GM21447 (cell line): ENCODE data around the gene CARMIL1.
"Not testable (repeated sequence)": the region's sequence is repeated elsewhere in the genome, so short reads cannot be mapped to it uniquely, and the experiment has no call there.

ENCODE experiments used
- ATAC-seq: cut with Tn5 transposase; IDR thresholded peaks from one replicate; pipeline ENCODE4 v1.9.1; 2021; ENCODE audit not compliant: unreplicated experiment

The CARMIL1 gene

DNA sequence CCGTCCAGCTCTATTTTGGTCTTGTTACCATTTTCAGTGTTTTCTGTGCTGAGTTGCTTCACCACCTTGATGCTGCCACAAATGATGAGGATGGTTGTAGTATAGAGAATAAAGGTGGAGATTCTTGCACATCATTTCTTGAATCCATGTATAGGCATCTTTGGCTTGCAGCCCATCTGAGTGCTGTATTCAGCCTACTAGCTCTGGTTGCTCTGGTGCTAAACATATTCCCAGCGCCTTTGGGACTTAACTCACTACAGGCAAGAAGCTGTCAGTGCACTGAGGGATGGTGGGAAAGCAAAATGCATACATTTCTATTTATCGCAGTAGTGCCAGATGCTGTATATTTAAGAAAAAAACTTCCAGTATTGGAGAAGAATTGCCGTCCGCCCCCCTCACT lies 86.0 kb downstream of the CARMIL1 start:
- ATAC-seq: no peak

- peak; percentile 45 for ATAC-seq
Observed at GRCh38 chr6:25366903-25367545, 87.8 kb downstream of the CARMIL1 start.

GRCh38 chr6:25369036-25369432 lies 89.9 kb downstream of the CARMIL1 start:
- no peak for ATAC-seq

DNA sequence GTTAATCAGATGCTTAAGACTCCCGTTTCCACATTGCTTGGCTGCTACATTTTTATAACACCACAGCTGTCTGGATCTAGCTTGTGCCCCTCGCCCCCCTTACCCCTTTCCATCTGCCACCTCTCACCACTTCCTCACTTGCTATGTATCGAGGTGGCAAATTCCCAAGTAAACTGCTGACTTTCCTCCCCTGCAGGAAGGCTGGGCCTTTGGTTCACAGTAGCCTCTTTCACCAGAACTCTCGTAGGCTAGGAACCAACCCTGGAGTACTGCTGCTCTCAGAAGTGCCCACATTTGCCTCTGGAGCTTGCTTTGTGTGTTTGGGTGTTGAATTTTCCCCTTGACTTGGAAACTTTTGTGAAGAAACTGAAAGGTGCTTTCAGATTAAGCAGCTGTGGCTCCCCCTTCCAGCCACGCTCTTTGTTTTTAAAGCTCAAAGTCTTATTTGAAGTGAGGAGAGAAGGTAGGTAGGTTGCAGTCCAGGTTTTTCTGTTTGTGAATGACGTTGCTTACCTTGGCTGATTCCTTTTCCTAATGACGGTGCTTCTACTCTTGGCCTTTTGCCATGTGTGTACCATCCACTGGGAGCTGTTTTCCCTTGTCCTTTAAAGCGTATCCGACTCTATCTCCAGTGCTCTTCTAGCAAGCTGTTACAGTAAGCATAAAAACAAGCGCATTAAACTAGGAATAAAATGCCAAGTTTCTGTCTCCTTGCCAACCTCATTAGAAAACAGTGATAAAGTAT lies 90.4 kb downstream of the CARMIL1 start:
- ATAC-seq: no peak

DNA sequence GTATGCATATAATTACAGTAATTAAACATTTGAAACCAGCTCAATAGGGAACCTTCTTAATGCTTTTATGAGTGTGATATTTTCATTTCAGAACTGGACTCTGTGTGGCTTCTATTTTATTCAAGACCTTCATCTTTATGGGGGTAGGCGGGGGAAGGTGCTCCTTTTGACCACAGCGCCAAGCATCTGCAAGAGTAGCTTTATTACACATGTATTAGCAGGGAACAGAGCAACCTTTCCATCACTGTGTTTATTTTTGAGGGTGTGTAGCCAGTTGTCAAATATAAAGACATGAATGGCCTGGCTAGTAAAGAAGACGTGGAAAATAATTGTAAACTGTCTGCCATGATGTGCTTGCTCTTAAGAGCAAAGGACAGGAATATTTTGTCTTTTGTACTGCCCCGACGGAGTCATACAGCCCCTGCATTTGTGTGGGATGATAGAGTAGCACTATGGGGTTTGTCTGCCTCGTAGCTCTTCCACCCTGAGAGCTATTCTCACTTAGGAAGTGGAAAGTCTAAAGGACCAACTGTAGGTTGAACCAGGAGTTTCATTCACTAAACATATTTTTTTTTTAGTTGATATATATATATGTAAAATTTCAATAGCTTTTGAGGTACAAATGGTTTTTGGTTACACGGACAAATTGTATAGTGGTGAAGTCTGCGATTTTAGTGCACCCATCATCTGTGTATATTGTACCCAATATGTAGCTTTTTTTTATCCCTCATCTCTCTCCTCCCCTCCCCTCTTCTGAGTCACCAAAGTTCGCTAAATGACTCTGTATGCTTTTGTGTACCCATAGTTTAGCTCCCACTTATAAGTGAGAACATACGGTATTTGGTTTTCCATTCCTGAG lies 91.2 kb downstream of the CARMIL1 start:
- no peak for ATAC-seq

GRCh38 chr6:25371037-25371347 lies 91.8 kb downstream of the CARMIL1 start:
- ATAC-seq: no peak

DNA sequence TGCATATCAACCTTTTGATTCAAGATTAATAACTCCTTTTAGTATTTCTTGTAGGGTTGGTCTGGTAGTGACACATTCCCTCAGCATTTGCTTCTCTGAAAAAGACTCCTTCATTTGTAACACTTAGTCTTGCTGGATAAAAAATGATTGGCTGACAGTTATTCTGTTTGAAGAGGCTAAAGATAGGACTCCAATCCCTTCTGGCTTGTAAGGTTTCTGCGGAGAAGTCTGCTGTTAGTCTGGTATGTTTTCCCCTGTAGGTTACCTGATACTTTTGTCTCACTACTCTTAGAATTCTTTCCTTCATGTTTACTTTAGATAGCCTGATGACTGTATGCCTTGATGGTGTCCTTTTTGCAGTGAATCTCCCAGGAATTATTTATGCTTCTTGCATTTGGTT lies 96.0 kb downstream of the CARMIL1 start:
- no peak for ATAC-seq

GRCh38 chr6:25377664-25378063 lies 98.5 kb downstream of the CARMIL1 start:
- ATAC-seq: no peak

- ATAC-seq: no peak
Observed at GRCh38 chr6:25381077-25381476, 101.9 kb downstream of the CARMIL1 start.

DNA sequence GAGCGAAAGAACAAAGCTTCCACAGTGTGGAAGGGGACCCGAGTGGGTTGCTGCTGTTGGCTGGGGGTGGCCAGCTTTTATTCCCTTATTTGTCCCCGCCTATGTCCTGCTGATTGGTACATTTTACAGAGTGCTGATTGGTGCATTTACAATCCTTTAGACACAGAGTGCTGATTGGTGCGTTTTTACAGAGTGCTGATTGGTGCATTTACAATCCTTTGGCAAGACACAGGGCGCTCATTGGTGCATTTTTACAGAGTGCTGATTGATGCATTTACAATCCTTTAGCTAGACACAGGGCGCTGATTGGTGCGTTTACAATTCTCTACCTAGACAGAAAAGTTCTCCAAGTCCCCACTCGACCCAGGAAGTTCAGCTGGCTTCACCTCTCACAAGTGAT lies 103.3 kb downstream of the CARMIL1 start:
- not testable (repeated sequence) for ATAC-seq

GRCh38 chr6:25384234-25384633 lies 105.1 kb downstream of the CARMIL1 start:
- ATAC-seq: no peak

- ATAC-seq: no peak
Observed at GRCh38 chr6:25384967-25385366, 105.8 kb downstream of the CARMIL1 start.

GRCh38 chr6:25387483-25387882 lies 108.3 kb downstream of the CARMIL1 start:
- ATAC-seq: peak; percentile 76

DNA sequence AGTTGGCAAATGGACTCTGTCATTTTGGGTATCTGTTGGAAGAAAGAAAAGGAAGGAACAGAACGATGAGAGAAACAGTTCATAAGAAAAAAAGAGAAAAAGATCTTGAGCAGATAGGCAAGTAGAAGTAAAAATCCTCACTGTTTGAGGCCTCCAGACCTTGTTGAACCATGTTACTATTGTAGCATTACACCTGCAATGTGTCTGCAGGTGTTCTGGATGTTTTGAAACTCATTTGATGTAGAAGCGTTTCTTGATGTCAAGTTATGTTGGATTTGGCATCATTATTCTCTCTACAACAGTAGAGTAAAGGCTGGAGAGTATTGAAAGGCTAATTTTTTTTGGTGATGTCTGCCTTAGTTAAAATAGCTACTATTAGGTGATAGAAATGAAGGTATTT lies 108.7 kb downstream of the CARMIL1 start:
- ATAC-seq: no peak

GRCh38 chr6:25388776-25389175 lies 109.6 kb downstream of the CARMIL1 start:
- no peak for ATAC-seq

DNA sequence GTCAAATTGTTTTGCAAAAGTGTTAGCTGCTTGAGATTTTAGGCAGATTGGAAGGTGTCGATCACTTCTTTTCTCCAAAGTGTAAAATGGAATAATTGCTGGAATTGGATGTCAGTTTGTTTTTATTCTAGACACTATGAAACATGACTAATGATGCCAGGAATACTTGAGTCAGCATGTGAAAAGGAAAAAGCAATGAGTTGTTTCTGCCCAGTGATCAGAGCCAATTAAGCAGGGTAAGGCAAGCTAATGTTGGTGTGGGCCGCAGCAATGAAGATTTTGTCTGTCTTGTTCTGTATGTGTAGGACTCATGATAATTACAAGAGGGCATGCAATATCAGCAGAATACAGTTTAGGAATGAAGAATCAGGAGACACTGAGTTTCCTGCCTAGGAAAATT lies 110.3 kb downstream of the CARMIL1 start:
- ATAC-seq: no peak

GRCh38 chr6:25392372-25392771 lies 113.2 kb downstream of the CARMIL1 start:
- ATAC-seq: no peak

DNA sequence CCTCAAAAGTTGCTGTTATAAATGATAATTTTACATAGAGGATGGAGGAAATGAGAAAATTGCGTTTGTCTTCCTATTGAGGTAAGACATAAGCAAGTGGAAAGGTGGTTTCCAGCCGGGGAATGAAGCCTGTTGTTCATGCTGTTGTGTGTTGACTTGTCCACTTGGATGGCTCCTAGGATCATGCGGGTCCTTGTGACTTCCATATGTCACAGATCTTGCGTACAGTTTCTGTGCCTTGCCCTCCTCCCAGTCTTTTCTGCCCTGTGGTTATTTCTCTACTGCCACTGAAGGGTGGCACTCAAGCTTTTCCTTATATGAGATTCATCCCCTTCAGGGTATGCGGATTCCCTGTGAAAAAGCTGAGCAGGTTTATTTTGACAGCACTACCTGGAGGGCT lies 116.6 kb downstream of the CARMIL1 start:
- no peak for ATAC-seq

GRCh38 chr6:25397406-25397805 lies 118.2 kb downstream of the CARMIL1 start:
- ATAC-seq: no peak

DNA sequence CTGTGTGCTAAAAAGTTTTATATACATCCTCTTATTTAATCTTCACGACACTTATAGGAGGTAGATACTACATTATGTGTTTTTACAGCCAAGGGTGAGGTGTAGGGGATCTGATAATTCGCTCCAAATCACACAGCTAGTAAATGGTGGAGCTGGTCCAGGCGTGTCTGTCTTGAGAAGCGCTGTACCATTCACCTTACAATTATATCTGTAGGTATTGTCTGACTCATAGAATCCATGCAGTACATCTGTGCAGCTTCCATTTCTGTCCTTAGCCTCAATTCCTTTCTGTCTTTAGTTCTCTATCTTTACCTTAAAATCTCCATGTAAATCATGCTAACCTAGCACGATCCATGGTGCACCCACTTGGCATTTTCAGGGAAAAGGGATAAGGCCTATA lies 120.7 kb downstream of the CARMIL1 start:
- ATAC-seq: no peak

GRCh38 chr6:25401711-25402110 lies 122.5 kb downstream of the CARMIL1 start:
- ATAC-seq: no peak

GRCh38 chr6:25402125-25402524 lies 123.0 kb downstream of the CARMIL1 start:
- ATAC-seq: no peak
